H9 (cell line): Measurements from ENCODE around the gene KIRREL3. TPM values are rescaled to one million over a fixed set of nuclear protein-coding genes. Genes with fewer than 3 reads are reported as not detected.

Experiments
- DNase-seq: peaks from one replicate; pipeline ENCODE4 v3.0.0-alpha.2; 2017
- H2AFZ ChIP-seq: one replicate; pipeline ENCODE4 v1.6.1; 2013; ENCODE audit warnings: mild to moderate bottlenecking, low read length, control low read depth, moderate library complexity
- H2AK5ac ChIP-seq: 2 replicates; pipeline ENCODE4 v1.6.1; 2013; ENCODE audit warnings: low read length, control low read depth, mixed read lengths; ENCODE audit not compliant: insufficient read length
- H2BK120ac ChIP-seq: one replicate; pipeline ENCODE4 v1.6.1; 2013; ENCODE audit warnings: low read depth, mild to moderate bottlenecking, low read length, control low read depth, inconsistent platforms; ENCODE audit not compliant: poor library complexity, severe bottlenecking
- H2BK12ac ChIP-seq: 2 replicates; pipeline ENCODE4 v1.6.1; 2013; ENCODE audit warnings: low read length, control low read depth, mixed read lengths, low read depth; ENCODE audit not compliant: insufficient read length
- H2BK15ac ChIP-seq: 2 replicates; pipeline ENCODE4 v1.6.1; 2013; ENCODE audit warnings: low read depth, low read length, control low read depth
- H2BK20ac ChIP-seq: one replicate; pipeline ENCODE4 v1.6.1; 2013; ENCODE audit warnings: low read depth, mild to moderate bottlenecking, low read length, control low read depth, inconsistent platforms; ENCODE audit not compliant: poor library complexity, severe bottlenecking
- H2BK5ac ChIP-seq: 2 replicates; pipeline ENCODE4 v1.6.1; 2013; ENCODE audit warnings: low read length, control low read depth, mixed read lengths; ENCODE audit not compliant: insufficient read length
- H3K14ac ChIP-seq: 2 replicates; pipeline ENCODE4 v1.6.1; 2013; ENCODE audit warnings: low read length, control low read depth; ENCODE audit not compliant: insufficient read depth
- H3K18ac ChIP-seq: 2 replicates; pipeline ENCODE4 v1.6.1; 2013; ENCODE audit warnings: low read depth, mild to moderate bottlenecking, mixed read lengths, low read length, control low read depth; ENCODE audit not compliant: insufficient read length
- H3K23ac ChIP-seq: 2 replicates; pipeline ENCODE4 v1.6.1; 2013; ENCODE audit warnings: low read length, control low read depth, mixed read lengths, low read depth; ENCODE audit not compliant: insufficient read length
- H3K23me2 ChIP-seq: 2 replicates; pipeline ENCODE4 v1.6.1; 2013; ENCODE audit warnings: low read depth, mild to moderate bottlenecking, mixed read lengths, low read length, control low read depth; ENCODE audit not compliant: insufficient read length, poor library complexity, severe bottlenecking
- H3K27ac ChIP-seq: 2 replicates; pipeline ENCODE4 v1.5.1; 2013; ENCODE audit warnings: low read length, control low read depth, mixed read lengths, low read depth; ENCODE audit not compliant: insufficient read length
- H3K27me3 ChIP-seq: 2 replicates; pipeline ENCODE4 v1.6.1; 2013; ENCODE audit warnings: low read length, control low read depth, inconsistent platforms; ENCODE audit not compliant: insufficient read depth
- H3K4ac ChIP-seq: 2 replicates; pipeline ENCODE4 v1.6.1; 2013; ENCODE audit warnings: low read depth, mild to moderate bottlenecking, control low read depth, inconsistent platforms, low read length, moderate library complexity
- H3K4me1 ChIP-seq: 2 replicates; pipeline ENCODE4 v1.6.1; 2013; ENCODE audit warnings: low read length, control low read depth, inconsistent platforms; ENCODE audit not compliant: insufficient read depth
- H3K4me2 ChIP-seq: 2 replicates; pipeline ENCODE4 v1.6.1; 2013; ENCODE audit warnings: low read length, control low read depth, mixed read lengths; ENCODE audit not compliant: insufficient read length, insufficient read depth
- H3K56ac ChIP-seq: 2 replicates; pipeline ENCODE4 v1.6.1; 2013; ENCODE audit warnings: low read depth, mild to moderate bottlenecking, mixed read lengths, low read length, control low read depth; ENCODE audit not compliant: insufficient read length
- H3K79me1 ChIP-seq: 2 replicates; pipeline ENCODE4 v1.6.1; 2013; ENCODE audit warnings: low read depth, mild to moderate bottlenecking, moderate library complexity, low read length, control low read depth, inconsistent platforms; ENCODE audit not compliant: insufficient read depth, poor library complexity, severe bottlenecking
- H3K79me2 ChIP-seq: 2 replicates; pipeline ENCODE4 v1.6.1; 2013; ENCODE audit warnings: low read length, control low read depth, inconsistent platforms; ENCODE audit not compliant: insufficient read depth
- H3K9ac ChIP-seq: 2 replicates; pipeline ENCODE4 v1.6.1; 2013; ENCODE audit warnings: low read length, control low read depth, mixed read lengths; ENCODE audit not compliant: insufficient read length; ENCODE audit errors: extremely low read depth
- H3K9me3 ChIP-seq: one replicate; pipeline ENCODE4 v1.6.1; 2013; ENCODE audit warnings: low read depth, low read length, inconsistent platforms; ENCODE audit not compliant: control insufficient read depth
- H3T11ph ChIP-seq: one replicate; pipeline ENCODE4 v1.6.1; 2013; ENCODE audit warnings: mild to moderate bottlenecking, low read length, control low read depth, inconsistent platforms
- H4K20me1 ChIP-seq: one replicate; pipeline ENCODE4 v1.6.1; 2013; ENCODE audit not compliant: control insufficient read depth, insufficient read length, insufficient read depth
- H4K5ac ChIP-seq: 2 replicates; pipeline ENCODE4 v1.6.1; 2013; ENCODE audit warnings: low read depth, mild to moderate bottlenecking, mixed read lengths, low read length, control low read depth; ENCODE audit not compliant: insufficient read length
- H4K8ac ChIP-seq: replicated peaks from 2 replicates; pipeline ENCODE4 v1.6.1; 2013; ENCODE audit warnings: low read length, control low read depth, mixed read lengths, low read depth; ENCODE audit not compliant: insufficient read length
- H4K91ac ChIP-seq: 2 replicates; pipeline ENCODE4 v1.6.1; 2013; ENCODE audit warnings: low read depth, mild to moderate bottlenecking, moderate library complexity, mixed read lengths, low read length, control low read depth; ENCODE audit not compliant: insufficient read length
- H3K27ac Mint-ChIP-seq, 3 experiments: 2 replicates in 2 of 3; 3 replicates in 1 of 3; pipeline ENCODE4 v1.8.0; 2020 to 2021; ENCODE audit warnings: mixed read lengths in 3 of 3, mild to moderate bottlenecking in 1 of 3, moderate library complexity in 1 of 3
- H3K27me3 Mint-ChIP-seq: 2 replicates; pipeline ENCODE4 v1.8.0; 2021; ENCODE audit warnings: low read depth, mild to moderate bottlenecking, moderate library complexity, mixed read lengths
- H3K36me3 Mint-ChIP-seq, 3 experiments: 2 replicates in 2 of 3; 3 replicates in 1 of 3; pipeline ENCODE4 v1.8.0; 2020 to 2021; ENCODE audit warnings: low read depth in 3 of 3, mixed read lengths in 3 of 3; ENCODE audit not compliant: insufficient read depth in 1 of 3
- H3K4me1 Mint-ChIP-seq, 2 experiments: 2 replicates each; pipeline ENCODE4 v1.8.0; 2020; ENCODE audit warnings: mixed read lengths in 2 of 2
- H3K4me3 Mint-ChIP-seq, 2 experiments: 2 replicates in 1 of 2; 3 replicates in 1 of 2; pipeline ENCODE4 v1.8.0; 2020 to 2021; ENCODE audit warnings: mild to moderate bottlenecking in 2 of 2, mixed read lengths in 2 of 2, moderate library complexity in 1 of 2
- H3K9me3 Mint-ChIP-seq, 2 experiments: 2 replicates in 1 of 2; 3 replicates in 1 of 2; pipeline ENCODE4 v1.8.0; 2020; ENCODE audit warnings: mild to moderate bottlenecking in 2 of 2, mixed read lengths in 2 of 2, moderate library complexity in 1 of 2
- WGBS: extraction: QIAGEN DNeasy Blood & Tissue Kit; methylation state at CpG from one replicate; pipeline ENCODE4 v1.1.7; 2013; ENCODE audit warnings: missing lambda C conversion rate, low lambda C conversion rate, mixed read lengths; ENCODE audit not compliant: insufficient read length; ENCODE audit errors: extremely low coverage; 5-methylcytosine and 5-hydroxymethylcytosine counted together
- total RNA-seq: library from RNA; stranded (reverse); gene quantifications from 2 replicates; pipeline ENCODE4 v1.2.1, GENCODE V29; 2021
- TF ChIP-seq, protein P1 (sequence below): fragments of 200-600 bp; sonication (generic); conservative IDR thresholded peaks from 3 replicates; pipeline ENCODE4 v1.8.0; 2021; ENCODE audit warnings: antibody characterized with exemption, mild to moderate bottlenecking

Gene KIRREL3
- total RNA-seq, 1 experiment from 2014 or later, result 0.17 TPM

DNA sequence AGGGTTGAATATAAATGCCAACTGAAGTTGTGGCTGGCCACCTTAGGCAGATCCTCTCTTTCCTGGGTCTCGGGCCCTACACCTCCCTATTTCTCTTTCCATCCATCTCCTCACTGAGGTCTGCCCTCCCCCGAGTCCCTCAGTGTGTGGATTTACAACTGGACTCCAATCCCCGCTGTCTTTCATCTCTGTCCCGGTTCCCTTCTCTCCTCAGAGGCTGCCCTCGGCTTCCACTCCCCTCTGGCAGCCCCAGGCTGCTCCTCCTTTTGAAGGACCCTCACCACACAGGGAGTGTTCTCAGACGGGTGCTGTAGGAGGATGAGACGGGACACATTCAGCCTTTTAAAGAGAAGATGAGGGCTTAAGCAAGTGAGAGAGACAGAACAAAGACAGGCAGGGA, 478.0 kb downstream of the KIRREL3 start:
- H3K36me3 Mint-ChIP-seq, result no peaks in the 10 kb centered on the region
- Histone ChIP-seq H4K5ac (no peak overlapping the region), H2BK20ac (no peak overlapping the region), H2BK12ac (no peak overlapping the region), H3K9me3 (no peaks in the 10 kb centered on the region), H2BK5ac (no peak overlapping the region), H3K23ac (no peak overlapping the region), H3K4me1 (no peaks in the 10 kb centered on the region), H3K9ac (no peak overlapping the region), H3K27ac (no peak overlapping the region), H3K27me3 (no peaks in the 10 kb centered on the region), H2BK120ac (no peak overlapping the region), H3K79me1 (no peaks in the 10 kb centered on the region), H4K8ac (no peak overlapping the region), H2AFZ (no peak overlapping the region), H2BK15ac (no peak overlapping the region), H3K56ac (no peak overlapping the region), H3T11ph (no peak overlapping the region), H3K4ac (no peak overlapping the region), H2AK5ac (no peak overlapping the region), H3K23me2 (no peaks in the 10 kb centered on the region), H3K18ac (no peak overlapping the region), H3K14ac (no peak overlapping the region), H3K79me2 (no peaks in the 10 kb centered on the region), H4K20me1 (no peaks in the 10 kb centered on the region), H4K91ac (no peak overlapping the region), H3K4me2 (no peak overlapping the region)
- TF ChIP-seq, protein P1, sequence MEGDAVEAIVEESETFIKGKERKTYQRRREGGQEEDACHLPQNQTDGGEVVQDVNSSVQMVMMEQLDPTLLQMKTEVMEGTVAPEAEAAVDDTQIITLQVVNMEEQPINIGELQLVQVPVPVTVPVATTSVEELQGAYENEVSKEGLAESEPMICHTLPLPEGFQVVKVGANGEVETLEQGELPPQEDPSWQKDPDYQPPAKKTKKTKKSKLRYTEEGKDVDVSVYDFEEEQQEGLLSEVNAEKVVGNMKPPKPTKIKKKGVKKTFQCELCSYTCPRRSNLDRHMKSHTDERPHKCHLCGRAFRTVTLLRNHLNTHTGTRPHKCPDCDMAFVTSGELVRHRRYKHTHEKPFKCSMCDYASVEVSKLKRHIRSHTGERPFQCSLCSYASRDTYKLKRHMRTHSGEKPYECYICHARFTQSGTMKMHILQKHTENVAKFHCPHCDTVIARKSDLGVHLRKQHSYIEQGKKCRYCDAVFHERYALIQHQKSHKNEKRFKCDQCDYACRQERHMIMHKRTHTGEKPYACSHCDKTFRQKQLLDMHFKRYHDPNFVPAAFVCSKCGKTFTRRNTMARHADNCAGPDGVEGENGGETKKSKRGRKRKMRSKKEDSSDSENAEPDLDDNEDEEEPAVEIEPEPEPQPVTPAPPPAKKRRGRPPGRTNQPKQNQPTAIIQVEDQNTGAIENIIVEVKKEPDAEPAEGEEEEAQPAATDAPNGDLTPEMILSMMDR, result no peak
- peaks cover 4% of the 10 kb centered on the region for H3K27me3 Mint-ChIP-seq
- WGBS, result no CpG with 5 or more reads among the region's 7 CpGs
- no peak overlapping the region for H3K27ac Mint-ChIP-seq
- no peak for DNase-seq
- H3K4me1 Mint-ChIP-seq, result peaks cover 5 to 25% of the 10 kb centered on the region in 2 experiments
- H3K4me3 Mint-ChIP-seq, result no peak overlapping the region
- no peaks in the 10 kb centered on the region for H3K9me3 Mint-ChIP-seq
